Lung microvascular endothelial cell (primary cell): ENCODE results near the gene RNF113A. TPM values are rescaled to one million over a fixed set of nuclear protein-coding genes. Genes with fewer than 3 reads are reported as not detected.
A peak's percentile ranks its signal among the peaks of the same experiment; 100 is the strongest.
"Not testable (repeated sequence)": the region's sequence is repeated elsewhere in the genome, so short reads cannot be mapped to it uniquely, and the experiment has no call there.

ENCODE experiments used
- DNase-seq, 2 donors: peaks; one replicate each; pipeline versions ENCODE4 v3.0.0 to v3.0.0-alpha.2; 2010; ENCODE audit warnings: low read depth in 2 of 2
- total RNA-seq: library from RNA; depleted of rRNA; stranded (reverse); fragments of >200 nt; gene quantifications from 2 replicates; pipeline ENCODE4 v1.2.1, GENCODE V29; 2014

The RNF113A gene
- total RNA-seq: 13.1 and 14.9 TPM in 2 replicates

DNA sequence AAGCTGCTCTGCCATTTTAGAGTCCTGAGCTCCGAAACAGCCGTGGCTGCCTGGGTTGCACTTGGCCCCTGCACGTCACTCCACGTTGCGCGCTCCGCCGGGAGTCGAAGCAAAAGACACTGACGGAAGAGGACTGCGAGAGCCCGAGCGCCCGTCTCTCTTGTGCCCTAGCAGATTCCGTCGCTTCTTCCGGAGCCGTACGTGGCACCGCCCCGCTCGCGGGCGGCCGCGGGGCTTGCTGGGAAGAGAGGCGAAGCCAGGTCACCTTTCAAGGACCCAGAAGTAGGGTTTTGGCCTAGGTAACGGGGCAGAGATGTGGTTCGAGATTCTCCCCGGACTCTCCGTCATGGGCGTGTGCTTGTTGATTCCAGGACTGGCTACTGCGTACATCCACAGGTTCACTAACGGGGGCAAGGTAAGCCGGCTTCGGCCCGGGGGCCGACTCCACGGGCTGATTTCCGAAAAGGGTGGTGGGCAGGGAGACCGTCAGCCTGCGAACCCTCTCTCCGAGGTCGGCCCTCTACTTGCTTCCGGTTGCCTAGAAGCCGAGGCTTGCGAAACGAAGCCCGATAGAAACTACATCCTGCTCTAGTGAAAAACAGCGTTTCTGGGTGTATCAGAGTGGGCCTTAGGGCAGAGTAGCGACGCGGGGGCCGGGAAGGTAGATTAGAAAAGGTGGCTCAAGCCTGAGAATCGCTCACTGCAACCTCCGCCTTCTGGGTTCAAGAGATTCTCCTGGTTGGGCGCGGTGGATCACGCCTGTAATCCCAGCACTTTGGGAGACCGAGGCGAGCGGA lies at the start of gene RNF113A, which contains the start of gene NDUFA1:
RNF113A (minus strand) TSS at position 135 of the 797 bp plus-strand sequence; CDS start at position 15, 120 bp downstream.
NDUFA1 (plus strand) TSS at position 234 of the 797 bp plus-strand sequence; CDS start at position 314, 80 bp downstream.
- DNase-seq: peak; percentile 81 to 87

- no peak for DNase-seq
Observed at GRCh38 chrX:119919835-119920585, 48.5 kb upstream of the RNF113A start.

DNA sequence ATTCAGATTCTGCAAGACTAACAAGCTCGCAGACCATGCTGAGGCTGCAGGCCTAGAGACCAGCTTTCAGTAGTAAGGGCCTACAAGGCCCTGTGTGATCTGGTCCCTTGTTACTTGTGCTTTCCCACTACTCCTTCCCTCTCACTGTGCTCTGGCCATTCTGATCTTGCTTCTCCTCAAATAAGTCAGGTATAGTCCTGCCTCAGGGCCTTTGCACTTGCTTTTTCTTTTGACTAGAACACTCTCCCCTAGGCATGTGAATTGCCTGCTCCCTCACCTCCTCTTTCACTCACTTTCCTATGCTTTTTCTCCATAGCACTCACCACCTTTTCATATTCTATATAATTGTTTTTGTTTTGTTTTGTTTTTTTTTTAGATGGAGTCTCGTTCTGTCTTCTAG lies 46.3 kb upstream of the RNF113A start:
- no peak for DNase-seq

DNA sequence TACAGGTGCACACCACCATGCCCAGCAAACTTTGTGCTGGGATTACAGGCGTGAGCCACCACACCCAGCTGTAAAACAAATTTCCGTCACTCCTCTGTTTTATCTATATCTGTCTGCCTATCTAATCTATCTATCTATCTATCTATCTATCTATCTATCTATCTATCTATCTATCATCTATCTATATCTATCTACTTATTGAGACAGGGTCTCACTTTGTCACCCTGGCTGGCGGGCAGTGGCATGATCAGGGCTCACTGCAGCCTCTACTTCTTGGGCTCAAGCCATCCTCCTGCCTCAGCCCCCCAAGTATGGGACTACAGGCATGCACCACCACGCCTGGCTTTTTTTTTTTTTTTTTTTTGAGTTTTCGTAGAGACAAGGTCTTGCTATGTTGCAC lies 44.8 kb upstream of the RNF113A start:
- no peak for DNase-seq

DNA sequence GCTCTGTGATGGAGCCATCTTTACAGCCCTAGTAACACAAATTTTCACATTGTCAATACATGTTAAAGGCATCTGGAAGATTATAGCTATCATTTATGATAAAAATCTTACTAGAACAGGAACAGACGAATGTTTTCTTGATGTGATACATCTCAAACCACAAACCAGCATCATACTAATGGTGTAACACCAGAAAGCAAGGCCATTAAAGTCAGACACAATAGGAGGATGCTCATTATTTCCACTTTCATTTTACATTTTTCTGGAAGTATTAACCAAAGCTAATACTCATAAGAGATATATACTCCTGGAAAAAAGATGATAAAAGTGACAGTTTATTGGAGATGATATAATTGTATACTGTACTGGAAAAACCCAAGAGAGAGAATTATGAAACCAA lies 29.4 kb upstream of the RNF113A start:
- no peak for DNase-seq

DNA sequence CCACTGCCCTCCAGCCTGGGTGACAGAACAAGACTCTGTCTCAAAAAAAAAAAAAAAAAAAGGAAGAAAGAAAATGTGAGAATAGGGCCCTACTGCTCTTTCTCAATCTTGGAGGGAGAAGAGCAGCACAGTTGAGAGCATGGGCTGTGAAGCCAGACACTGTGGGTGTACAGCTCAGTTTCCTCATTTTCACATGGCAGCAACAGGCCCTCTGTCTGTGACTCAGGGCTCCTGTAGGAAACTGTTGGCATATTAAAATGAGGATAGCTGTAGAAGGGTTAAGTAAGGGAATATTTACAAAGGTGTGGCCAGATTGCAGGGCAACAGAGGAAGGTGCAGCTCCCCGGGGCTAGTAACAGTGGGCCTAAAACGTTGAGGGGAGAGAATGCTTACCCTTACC lies 27.6 kb upstream of the RNF113A start:
- no peak for DNase-seq

- DNase-seq: no peak
Observed at GRCh38 chrX:119895843-119896326, 24.4 kb upstream of the RNF113A start, which contains the start of gene AKAP14. TSS of gene AKAP14 (plus strand) at chrX:119895893. CDS start at chrX:119903224, 7,331 bp downstream.

DNA sequence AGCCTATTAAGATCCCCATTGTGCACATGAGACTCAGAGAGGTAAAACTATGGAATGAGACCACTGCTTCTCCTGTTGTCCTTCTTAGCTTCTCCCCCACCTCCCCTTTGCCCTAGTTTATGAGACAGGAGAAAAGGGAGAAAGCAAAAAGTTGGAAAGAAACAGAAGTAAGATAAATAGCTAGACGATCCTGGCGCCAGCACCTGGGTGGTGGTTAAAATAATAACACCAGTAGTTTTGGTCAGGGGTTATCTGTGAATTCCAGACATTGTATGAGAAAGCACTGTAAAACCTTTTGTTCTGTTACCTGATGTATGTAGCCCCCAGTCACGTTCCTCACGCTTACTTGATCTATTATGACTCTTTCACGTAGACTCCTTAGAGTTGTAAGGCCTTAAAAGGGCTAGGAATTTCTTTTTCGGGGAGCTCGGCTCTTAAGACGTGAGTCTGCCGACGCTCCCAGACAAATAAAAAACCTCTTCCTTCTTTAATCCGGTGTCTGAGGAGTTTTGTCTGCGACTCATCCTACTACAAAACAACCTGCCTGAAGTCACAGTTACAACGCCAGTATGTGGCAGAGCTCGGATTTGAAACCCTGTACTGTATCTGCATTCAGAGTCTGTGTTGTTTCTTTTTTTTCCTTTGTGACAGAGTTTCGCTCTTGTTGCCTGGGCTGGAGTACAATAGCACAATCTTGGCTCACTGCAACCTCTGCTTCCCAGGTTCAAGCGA lies 20.6 kb upstream of the RNF113A start:
- DNase-seq: not testable (repeated sequence)

DNA sequence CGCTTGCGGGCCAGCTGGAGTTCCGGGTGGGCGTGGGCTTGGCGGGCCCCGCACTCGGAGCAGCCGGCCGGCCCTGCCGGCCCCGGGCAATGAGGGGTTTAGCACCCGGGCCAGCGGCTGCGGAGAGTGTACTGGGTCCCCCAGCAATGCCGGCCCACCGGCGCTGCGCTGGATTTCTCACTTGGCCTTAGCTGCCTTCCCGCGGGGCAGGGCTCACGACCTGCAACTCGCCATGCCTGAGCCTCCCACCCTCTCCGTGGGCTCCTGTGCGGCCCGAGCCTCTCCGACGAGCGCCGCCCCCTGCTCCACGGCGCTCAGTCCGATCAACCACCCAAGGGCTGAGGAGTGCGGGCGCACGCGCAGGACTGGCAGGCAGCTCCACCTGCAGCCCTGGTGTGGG lies 19.1 kb upstream of the RNF113A start:
- not testable (repeated sequence) for DNase-seq

- DNase-seq: peak; percentile 57 to 70
Observed at GRCh38 chrX:119887721-119888425, 16.3 kb upstream of the RNF113A start.

DNA sequence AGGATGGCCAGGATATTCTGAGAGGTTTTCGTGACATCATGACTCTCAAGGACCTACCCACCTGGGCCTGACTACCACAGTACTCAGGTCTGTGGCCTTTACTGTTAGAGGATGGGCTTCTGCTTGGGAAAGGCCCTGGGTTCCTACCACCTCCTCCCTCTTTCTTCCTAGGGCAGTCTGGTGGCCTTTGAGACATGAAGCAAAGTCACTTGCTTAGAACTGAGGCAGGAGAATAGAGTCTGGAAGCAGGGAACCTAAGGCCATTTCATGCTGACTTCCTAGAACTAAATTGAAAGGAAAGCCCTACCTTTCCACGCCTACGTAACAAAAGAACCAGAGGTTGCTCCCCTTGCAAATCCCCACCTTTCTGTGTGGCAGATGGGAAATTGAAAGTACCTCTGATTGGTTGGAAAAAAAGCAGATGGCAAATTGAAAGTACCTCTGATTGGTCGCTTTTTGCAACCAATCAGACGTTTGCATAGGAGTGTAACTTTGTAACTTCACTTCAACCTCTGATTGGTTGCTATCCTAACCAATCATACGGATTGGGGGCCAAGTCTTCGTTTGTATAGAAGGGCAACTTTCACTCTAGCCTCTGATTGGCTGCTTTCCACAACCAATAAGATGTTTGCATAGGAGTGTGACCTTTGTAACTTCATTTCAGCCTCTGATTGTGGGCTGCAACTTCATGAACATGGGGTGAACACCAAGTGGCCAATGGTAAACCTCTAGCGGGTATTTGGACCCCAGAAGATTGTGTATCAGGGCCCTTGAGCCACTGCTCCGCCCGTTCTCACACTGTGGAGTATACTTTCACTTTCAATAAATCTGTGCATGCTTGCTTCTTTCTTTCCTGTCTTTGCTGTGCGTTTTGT lies 14.3 kb upstream of the RNF113A start:
- DNase-seq: peak; percentile 10 to 21

DNA sequence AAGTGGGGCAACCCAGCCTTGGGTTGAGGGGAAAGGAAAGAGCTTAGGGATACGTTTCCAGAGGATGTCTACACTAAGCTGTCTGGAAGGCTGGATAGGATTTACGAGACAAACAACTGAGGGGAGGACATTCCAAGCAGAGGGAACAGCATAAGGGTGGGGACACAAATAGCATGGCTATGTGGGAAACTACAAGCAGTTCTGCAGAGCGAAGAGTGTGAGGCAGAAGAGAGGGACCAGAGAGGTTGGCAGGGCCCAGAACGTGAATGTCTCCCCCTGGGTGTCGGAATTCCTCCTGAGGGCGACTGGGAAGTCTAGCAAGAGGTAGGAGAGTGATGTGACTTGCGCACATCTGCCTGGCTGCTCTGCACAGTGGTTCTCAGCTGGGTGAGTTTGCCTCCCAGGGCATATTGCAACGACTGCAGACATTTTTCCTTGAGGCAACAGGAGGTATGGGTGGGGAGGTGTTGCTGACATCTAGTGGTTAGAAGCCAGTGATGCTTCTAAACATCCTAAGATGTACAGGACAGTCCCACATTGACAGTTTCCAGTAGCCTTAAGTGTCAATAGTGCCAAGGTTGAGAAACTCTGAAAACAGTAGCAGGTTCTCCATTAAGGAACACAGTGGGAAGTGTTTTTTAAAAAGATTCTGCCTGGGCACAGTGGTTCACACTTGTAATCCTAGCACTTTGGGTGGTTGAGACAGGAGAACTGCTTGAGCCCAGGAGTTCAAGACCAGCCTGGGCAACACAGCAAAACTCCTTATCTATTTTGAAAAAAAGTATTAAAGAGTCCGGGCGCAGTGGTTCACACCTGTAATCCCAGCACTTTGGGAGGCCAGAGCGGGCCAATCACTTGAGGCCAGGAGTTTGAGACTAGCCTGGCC lies 9.3 kb upstream of the RNF113A start:
- DNase-seq: peak; percentile 64 to 67

GRCh38 chrX:119880076-119880475 lies 8.5 kb upstream of the RNF113A start:
- no peak for DNase-seq

DNA sequence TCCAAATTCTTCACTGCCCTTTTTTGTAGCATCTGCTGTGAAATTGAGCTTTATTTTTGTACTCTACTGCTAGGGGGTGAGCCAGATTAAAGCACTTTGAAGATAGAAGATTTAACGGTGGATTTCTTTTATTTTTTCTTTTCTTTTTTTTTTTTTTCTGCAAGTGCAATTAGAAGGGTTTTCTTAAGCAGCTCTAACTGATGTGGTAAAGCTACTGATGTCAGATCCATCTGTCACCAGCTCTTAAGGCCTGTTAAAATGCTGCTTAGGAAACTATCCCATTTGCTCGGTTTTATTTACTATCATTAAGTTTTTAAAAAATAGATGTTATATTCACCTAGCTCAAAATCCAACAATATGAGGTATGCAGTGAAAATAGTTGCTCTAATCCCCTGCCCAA lies 7.2 kb upstream of the RNF113A start:
- DNase-seq: no peak

- DNase-seq: peak in 1 of 2 donors; percentile 35
Observed at GRCh38 chrX:119871245-119871598, 311 bp downstream of the RNF113A start.

- DNase-seq: peak; percentile 17 to 42
Observed at GRCh38 chrX:119870626-119871131, 854 bp downstream of the RNF113A start.

- peak in 1 of 2 donors; percentile 1 for DNase-seq
Observed at GRCh38 chrX:119853444-119853843, 18.1 kb downstream of the RNF113A start.
